Measurements from ENCODE around the gene ZNF474.

DNA sequence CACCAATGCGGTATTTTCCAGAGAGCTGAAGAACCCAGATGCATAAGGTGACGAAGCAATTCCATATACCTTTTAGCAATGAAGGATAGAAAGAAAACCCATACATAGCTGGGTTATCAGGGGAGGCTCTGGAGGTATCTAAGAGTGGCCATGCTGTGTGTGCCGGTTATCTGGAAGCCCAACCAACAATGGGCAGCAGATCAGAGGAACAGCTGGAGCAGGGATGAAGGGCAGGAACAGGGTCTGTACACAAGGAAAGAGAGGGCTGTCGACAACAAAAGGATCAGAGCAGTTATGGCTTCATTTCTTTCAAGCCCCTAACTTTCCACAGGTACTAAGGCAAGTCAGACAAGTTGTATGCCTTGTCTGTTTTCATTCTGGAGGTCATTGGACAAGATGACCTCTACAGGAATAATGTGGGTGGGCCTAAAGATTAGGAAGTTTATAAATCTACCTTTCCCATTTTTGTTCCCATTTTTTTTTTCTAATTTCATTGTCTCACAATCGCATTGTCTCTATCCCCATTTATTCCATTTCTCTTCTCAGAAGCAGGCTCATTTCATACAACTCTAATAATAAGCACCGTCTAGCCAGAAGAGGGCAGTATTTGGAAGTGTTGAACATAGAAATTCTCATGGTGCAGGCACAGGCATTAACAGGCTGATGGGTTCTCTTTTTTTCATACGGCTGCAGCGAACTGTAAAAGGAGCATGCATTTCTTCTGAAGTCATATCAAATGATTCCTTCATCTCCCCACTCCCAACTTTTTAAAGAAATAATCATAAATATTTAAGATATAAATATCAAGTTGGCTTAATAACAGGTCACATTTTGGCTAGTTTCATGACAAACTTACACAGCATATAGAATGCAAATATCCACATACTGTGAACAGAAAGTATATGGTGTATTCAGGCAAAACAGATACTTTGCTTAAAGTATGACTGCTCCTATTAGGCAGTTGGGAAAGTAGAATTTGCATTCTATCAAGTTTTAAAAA, 63.5 kb downstream of the ZNF474 start:
- TF ChIP-seq, protein P1, sequence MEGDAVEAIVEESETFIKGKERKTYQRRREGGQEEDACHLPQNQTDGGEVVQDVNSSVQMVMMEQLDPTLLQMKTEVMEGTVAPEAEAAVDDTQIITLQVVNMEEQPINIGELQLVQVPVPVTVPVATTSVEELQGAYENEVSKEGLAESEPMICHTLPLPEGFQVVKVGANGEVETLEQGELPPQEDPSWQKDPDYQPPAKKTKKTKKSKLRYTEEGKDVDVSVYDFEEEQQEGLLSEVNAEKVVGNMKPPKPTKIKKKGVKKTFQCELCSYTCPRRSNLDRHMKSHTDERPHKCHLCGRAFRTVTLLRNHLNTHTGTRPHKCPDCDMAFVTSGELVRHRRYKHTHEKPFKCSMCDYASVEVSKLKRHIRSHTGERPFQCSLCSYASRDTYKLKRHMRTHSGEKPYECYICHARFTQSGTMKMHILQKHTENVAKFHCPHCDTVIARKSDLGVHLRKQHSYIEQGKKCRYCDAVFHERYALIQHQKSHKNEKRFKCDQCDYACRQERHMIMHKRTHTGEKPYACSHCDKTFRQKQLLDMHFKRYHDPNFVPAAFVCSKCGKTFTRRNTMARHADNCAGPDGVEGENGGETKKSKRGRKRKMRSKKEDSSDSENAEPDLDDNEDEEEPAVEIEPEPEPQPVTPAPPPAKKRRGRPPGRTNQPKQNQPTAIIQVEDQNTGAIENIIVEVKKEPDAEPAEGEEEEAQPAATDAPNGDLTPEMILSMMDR (IDR thresholded peaks at IDR 0.05): peak in 6 of 7 experiments; percentile 51 to 67 (median 56)
- no peak for TF ChIP-seq POLR2A (IDR thresholded peaks at IDR 0.05)

All from body of pancreas (tissue), 4 donors.